OCI-M1 (cell line): ENCODE results near the gene NRN1L.
A peak's percentile ranks its signal among the peaks of the same experiment; 100 is the strongest.
"Not testable (repeated sequence)": the region's sequence is repeated elsewhere in the genome, so short reads cannot be mapped to it uniquely, and the experiment has no call there.

ENCODE experiments used
- DNase-seq: peaks from one replicate; lab custom pipeline; 2025; lab: John Stamatoyannopoulos, UW

Gene NRN1L

DNA sequence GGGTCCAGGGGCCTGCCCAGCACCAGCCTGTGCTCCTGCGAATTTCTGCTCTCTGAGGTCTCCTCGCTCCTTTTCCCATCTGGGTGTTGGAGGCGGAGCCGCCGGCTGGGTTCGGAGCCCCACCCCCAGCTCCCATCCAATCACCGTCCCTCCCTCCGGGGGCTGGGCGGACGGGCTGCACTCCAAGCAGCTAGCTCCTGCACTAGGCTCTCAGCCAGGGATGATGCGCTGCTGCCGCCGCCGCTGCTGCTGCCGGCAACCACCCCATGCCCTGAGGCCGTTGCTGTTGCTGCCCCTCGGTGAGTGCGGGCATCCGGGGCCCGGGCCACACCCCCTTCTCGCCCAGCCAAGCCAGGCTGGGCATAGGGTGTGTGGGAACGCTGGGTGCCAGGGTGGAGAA lies at the start of gene NRN1L:
NRN1L (plus strand) TSS at position 202 of the 400 bp plus-strand sequence; CDS start at position 221, 19 bp downstream.
- no peak for DNase-seq

- not testable (repeated sequence) for DNase-seq
Observed at GRCh38 chr16:67837190-67837589, 47.5 kb upstream of the NRN1L start.

- no peak for DNase-seq
Observed at GRCh38 chr16:67837811-67838210, 46.9 kb upstream of the NRN1L start.

DNA sequence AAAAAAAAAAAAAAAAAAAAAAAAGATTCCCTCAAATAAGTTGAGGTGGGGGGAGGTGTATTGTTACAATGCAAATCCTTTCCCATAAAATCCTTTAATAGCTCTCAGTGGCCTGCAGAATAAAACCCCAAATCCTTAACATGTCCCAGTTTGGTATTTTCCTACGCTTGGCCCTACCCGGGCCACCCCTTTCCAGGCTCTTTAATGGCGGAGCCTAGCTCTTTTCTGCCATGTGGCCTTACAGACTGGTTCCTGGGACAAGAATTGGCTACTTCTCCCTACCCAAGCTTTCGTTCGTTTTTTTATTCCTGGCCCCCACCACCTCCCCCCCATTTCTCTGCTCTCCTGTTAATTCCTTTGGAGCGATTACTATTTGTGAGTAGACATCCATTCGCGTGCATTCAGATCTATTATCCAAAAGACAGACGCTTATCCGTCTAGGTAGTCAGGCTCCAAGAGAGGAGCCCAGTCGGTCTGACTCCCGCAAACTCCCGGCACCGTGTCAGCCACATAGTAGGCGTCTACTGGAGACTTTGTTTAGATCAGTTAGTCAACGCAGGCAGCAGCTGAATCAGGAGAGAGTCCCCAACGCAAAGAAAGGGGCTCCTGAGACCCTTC lies 43.4 kb upstream of the NRN1L start:
- DNase-seq: no peak

DNA sequence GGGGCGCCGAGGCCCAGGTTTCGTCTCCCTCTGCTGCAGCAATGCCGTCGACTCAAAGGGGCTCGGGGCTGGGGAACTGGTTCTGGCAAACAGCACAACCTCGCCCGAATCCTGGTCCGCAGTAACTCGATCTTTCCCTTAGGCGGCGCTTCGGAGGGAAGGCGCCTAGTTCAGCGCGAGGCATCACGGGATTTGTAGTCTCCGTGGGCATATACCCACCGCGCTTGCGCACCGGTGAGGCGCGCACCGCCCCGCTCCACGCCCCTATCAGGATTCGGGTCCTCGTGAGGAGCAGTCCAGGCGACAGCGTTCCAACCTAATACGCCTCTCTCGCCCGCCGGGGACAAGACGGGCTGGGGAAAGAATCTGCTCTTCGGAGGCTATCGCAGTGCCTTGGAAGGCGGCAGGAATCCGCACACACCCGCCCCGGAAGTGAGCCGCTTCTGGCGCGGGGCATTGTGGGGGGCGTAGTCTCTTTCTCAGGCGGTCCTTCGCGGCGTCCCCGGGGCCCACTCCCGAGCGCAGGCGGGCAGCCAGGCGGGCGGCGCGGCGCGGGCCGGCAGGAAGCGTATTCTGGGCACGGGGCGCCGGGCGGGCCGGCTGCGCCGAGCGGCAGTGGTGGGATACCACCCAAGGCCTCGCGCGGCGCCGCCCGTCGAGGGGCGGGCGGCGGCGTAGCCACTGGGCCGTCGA lies 42.7 kb upstream of the NRN1L start, which contains the start of gene THAP11:
THAP11 (plus strand) TSS at position 505 of the 693 bp plus-strand sequence. CDS start 235 bp downstream, outside the sequence.
- peak; percentile 97 for DNase-seq

DNA sequence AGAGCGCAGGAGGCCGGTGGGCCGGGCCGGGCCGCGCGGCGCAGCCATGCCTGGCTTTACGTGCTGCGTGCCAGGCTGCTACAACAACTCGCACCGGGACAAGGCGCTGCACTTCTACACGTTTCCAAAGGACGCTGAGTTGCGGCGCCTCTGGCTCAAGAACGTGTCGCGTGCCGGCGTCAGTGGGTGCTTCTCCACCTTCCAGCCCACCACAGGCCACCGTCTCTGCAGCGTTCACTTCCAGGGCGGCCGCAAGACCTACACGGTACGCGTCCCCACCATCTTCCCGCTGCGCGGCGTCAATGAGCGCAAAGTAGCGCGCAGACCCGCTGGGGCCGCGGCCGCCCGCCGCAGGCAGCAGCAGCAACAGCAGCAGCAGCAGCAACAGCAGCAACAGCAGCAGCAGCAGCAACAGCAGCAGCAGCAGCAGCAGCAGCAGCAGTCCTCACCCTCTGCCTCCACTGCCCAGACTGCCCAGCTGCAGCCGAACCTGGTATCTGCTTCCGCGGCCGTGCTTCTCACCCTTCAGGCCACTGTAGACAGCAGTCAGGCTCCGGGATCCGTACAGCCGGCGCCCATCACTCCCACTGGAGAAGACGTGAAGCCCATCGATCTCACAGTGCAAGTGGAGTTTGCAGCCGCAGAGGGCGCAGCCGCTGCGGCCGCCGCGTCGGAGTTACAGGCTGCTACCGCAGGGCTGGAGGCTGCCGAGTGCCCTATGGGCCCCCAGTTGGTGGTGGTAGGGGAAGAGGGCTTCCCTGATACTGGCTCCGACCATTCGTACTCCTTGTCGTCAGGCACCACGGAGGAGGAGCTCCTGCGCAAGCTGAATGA lies 42.0 kb upstream of the NRN1L start:
- peak; percentile 75 for DNase-seq

GRCh38 chr16:67843343-67843765 lies 41.3 kb upstream of the NRN1L start:
- DNase-seq: no peak

DNA sequence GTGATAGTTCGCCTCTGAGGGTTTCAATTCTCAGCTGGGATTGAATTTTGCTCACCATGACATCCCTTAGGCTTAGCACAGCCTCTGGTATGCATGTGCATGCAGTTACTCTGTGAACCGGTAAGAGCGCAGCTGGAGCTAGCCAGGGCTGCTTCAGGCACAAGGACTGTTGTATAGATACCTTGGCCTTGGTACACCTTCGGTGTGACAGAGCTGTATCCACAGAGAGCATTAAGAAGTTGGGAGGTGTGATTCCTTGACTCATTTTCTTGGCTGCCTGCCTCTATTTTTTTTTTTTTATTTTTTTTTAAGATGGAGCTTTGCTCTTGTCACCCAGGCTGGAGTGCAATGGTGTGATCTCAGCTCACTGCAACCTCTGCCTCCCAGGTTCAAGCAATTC lies 40.2 kb upstream of the NRN1L start:
- DNase-seq: no peak

DNA sequence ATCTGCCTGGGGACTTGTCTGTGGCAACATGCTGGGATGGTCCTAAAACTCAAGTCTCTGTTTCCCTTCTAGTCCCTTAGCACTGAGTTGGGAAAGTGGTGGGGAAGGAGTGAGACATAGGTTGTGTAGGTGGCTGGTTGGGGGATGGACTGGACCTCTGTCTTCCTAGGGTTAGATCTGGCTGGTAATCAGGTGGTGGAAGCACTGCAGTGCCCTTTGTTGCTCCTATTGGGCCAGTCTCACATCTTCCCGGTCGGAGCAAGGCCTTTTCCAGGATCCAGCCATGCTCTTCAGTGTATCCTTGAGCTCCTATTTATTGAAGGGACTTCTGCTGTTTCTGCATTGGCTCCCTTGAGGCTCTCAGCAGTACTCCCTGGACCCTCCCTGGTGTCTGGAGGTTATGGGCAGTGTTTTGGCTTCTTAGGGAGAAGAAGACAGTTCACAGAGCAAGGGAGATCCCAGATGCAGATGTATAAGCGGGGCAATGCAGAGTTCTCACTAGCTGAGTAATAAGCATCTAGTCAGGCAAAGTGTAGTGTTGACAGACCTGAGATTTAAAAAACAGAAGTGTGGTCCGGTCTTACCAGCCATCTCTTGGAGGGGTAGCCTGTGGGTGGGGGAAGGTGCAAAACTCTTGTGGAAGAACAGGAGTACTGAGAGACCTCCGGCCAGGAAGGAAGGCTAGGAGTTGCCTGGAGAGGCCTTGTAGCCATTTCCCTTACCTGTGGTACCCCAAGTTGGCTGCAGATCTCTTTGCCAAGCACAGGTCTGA lies 39.2 kb upstream of the NRN1L start:
- DNase-seq: peak; percentile 46

GRCh38 chr16:67846063-67846319 lies 38.7 kb upstream of the NRN1L start:
- DNase-seq: no peak

GRCh38 chr16:67846320-67847063 lies 38.2 kb upstream of the NRN1L start, which contains the start of gene NUTF2:
NUTF2 (plus strand) TSS chr16:67846933; CDS start chr16:67865131, 18,198 bp downstream.
- DNase-seq: peak; percentile 98

- peak; percentile 51 for DNase-seq
Observed at GRCh38 chr16:67847064-67847861, 37.4 kb upstream of the NRN1L start, which contains the start of gene CENPT. CENPT (minus strand) TSS chr16:67847693; CDS start chr16:67833859, 13,834 bp downstream.

GRCh38 chr16:67848118-67848517 lies 36.6 kb upstream of the NRN1L start:
- no peak for DNase-seq

DNA sequence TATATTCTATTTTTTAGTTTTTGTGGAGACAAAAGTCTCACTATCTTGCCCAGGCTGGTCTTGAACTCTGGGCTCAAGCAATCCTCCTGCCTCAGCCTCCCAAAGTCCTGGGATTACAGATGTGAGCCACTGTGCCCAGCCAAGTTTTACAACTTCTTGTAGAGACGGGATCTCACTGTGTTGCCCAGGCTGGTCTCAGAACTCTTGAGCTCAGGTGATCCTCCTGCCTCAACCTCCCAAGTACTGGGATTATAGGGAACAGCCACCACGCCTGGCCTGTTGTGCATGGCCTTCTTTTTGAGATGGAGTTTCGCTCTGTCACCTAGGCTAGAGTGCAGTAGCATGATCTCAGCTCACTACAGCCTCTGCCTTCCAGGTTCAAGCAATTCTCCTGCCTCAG lies 31.0 kb upstream of the NRN1L start:
- DNase-seq: no peak

DNA sequence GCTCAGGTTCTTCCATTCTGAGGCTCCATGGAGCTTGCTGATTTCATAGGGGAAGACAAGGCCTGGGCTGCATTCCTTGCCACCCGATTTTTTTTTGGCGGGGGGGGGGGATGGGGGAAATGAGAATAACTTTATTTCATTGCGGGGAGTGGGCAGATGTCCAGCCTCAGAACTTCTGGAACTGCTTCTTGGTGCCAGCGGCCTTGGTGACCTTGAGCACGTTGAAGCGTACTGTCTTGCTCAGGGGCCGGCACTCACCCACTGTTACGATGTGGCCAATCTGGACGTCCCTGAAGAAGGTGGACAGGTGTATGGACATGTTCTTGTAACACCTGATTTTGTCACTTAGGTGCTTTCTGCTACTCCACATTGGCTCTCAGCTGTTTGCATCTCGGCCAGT lies 28.9 kb upstream of the NRN1L start:
- DNase-seq: no peak

- DNase-seq: no peak
Observed at GRCh38 chr16:67856927-67857546, 27.6 kb upstream of the NRN1L start.

GRCh38 chr16:67857547-67858233 lies 27.0 kb upstream of the NRN1L start:
- DNase-seq: peak; percentile 26

GRCh38 chr16:67858500-67858899 lies 26.2 kb upstream of the NRN1L start:
- no peak for DNase-seq
